H1 (cell line): ENCODE results near the gene KPNA1. TPM values are rescaled to one million over a fixed set of nuclear protein-coding genes. Genes with fewer than 3 reads are reported as not detected.
A peak's percentile ranks its signal among the peaks of the same experiment; 100 is the strongest.

ENCODE experiments used
- KDM4A ChIP-seq: IDR thresholded peaks from one replicate; pipeline ENCODE4 v1.7.1; 2012; ENCODE audit warnings: low read depth, mild to moderate bottlenecking, moderate library complexity, low read length, inconsistent platforms; ENCODE audit not compliant: severe bottlenecking
- polyA plus RNA-seq, 7 experiments: library from polyadenylated mRNA; depleted of rRNA in 3 of 7; stranded (reverse) in 5 of 7; unstranded in 2 of 7; fragments of >200 nt in 5 of 7; fragments of 200-250 nt in 2 of 7; gene quantifications; 1 replicate in 5 of 7; 2 replicates in 1 of 7; 4 replicates in 1 of 7; pipeline versions ENCODE4 v1.2.1 to v1.2.3, GENCODE V29; 2011 to 2013; ENCODE audit warnings: missing spikeins in 2 of 7, mixed read lengths in 2 of 7
- total RNA-seq: library from RNA; stranded (reverse); fragmentation: NEBNext Ultra II Directional; extraction: Animal tissue kit (Norgen Biotek cat#: 25700); gene quantifications from 2 replicates; pipeline ENCODE4 v1.2.1, GENCODE V29; 2021

Gene KPNA1
- total and polyA plus RNA-seq, 2 of the 8 experiments (the other 6 are each of a cell fraction or from before 2014, with no cell fraction given) = 14.8 to 63.0 TPM

GRCh38 chr3:122415762-122416654 is 98.7 kb downstream of the KPNA1 start, which contains the start of gene WDR5B (continued):
- peak; percentile 67 for TF ChIP-seq KDM4A
